HG03575 (cell line): ENCODE measurements around the gene TBC1D9.

Source experiments
- ATAC-seq: cut with Tn5 transposase; IDR thresholded peaks from one replicate; pipeline ENCODE4 v1.9.1; 2021; ENCODE audit not compliant: unreplicated experiment, insufficient number of reproducible peaks, low FRiP score; ENCODE audit errors: extremely low read depth

Gene TBC1D9

GRCh38 chr4:140639066-140639465 lies 117.1 kb downstream of the TBC1D9 start:
- no peak for ATAC-seq

- ATAC-seq: no peak
Observed at GRCh38 chr4:140637836-140638235, 118.3 kb downstream of the TBC1D9 start.

GRCh38 chr4:140635606-140636005 lies 120.6 kb downstream of the TBC1D9 start:
- ATAC-seq: no peak

GRCh38 chr4:140633951-140634350 lies 122.2 kb downstream of the TBC1D9 start:
- no peak for ATAC-seq

- ATAC-seq: no peak
Observed at GRCh38 chr4:140633124-140633523, 123.1 kb downstream of the TBC1D9 start.

GRCh38 chr4:140630246-140630645 lies 125.9 kb downstream of the TBC1D9 start:
- ATAC-seq: no peak

GRCh38 chr4:140628016-140628415 lies 128.2 kb downstream of the TBC1D9 start:
- ATAC-seq: no peak

GRCh38 chr4:140626661-140627376 lies 129.4 kb downstream of the TBC1D9 start:
- ATAC-seq: no peak

GRCh38 chr4:140622333-140622958 lies 133.7 kb downstream of the TBC1D9 start:
- no peak for ATAC-seq

- ATAC-seq: no peak
Observed at GRCh38 chr4:140621161-140621560, 135.0 kb downstream of the TBC1D9 start.

- no peak for ATAC-seq
Observed at GRCh38 chr4:140617499-140618248, 138.5 kb downstream of the TBC1D9 start.

GRCh38 chr4:140615451-140615850 lies 140.7 kb downstream of the TBC1D9 start:
- ATAC-seq: no peak

- no peak for ATAC-seq
Observed at GRCh38 chr4:140612357-140612756, 143.8 kb downstream of the TBC1D9 start.

- ATAC-seq: no peak
Observed at GRCh38 chr4:140611854-140612253, 144.3 kb downstream of the TBC1D9 start.

GRCh38 chr4:140609548-140610425 lies 146.4 kb downstream of the TBC1D9 start:
- no peak for ATAC-seq

- ATAC-seq: no peak
Observed at GRCh38 chr4:140607852-140608251, 148.3 kb downstream of the TBC1D9 start.

- ATAC-seq: no peak
Observed at GRCh38 chr4:140604544-140604943, 151.6 kb downstream of the TBC1D9 start.

GRCh38 chr4:140603286-140603685 lies 152.9 kb downstream of the TBC1D9 start:
- no peak for ATAC-seq

- no peak for ATAC-seq
Observed at GRCh38 chr4:140602714-140603113, 153.5 kb downstream of the TBC1D9 start.
